Caco-2 (cell line): Measurements from ENCODE around the gene GOLGA7B. TPM values are rescaled to one million over a fixed set of nuclear protein-coding genes. Genes with fewer than 3 reads are reported as not detected.

Experiments used
- BruUV-seq: library from RNA; stranded (reverse); fragments of 400-500 nt; replicated peaks from 2 replicates; lab custom pipeline; 2021; lab: Mats Ljungman, UMichigan
- CTCF ChIA-PET: fragments of 300-600 bp; sonication (Branson Sonifier 250); formaldehyde crosslinking; loops from one replicate; lab custom pipeline; 2022; ENCODE audit warnings: antibody characterized with exemption; lab: Charles Lee
- POLR2A ChIA-PET: fragments of 300-600 bp; sonication (Branson Sonifier 250); formaldehyde crosslinking; loops from one replicate; lab custom pipeline; 2022; ENCODE audit warnings: antibody characterized with exemption; lab: Charles Lee
- DNase-seq, 2 experiments: peaks; one replicate each; pipeline versions ENCODE4 v3.0.0 to v3.0.0-alpha.2; 2020 to 2022
- H3K27me3 ChIP-seq: replicated peaks from 2 replicates; pipeline ENCODE4 v1.6.0; 2011; ENCODE audit warnings: low read length; ENCODE audit not compliant: control insufficient read depth, insufficient read depth
- H3K36me3 ChIP-seq: 2 replicates; pipeline ENCODE4 v1.5.1; 2011; ENCODE audit warnings: low read length; ENCODE audit not compliant: control insufficient read depth, insufficient read depth
- H3K4me1 ChIP-seq: fragments of 250-450 bp; sonication (Bioruptor Pico); 2 replicates; pipeline ENCODE4 v1.5.1; 2020; ENCODE audit warnings: mild to moderate bottlenecking
- H3K4me3 ChIP-seq: 2 replicates; pipeline ENCODE4 v1.5.1; 2011; ENCODE audit warnings: low read depth, mild to moderate bottlenecking, control low read depth, low read length
- H3K9me3 ChIP-seq: fragments of 250-450 bp; sonication (Bioruptor Pico); 2 replicates; pipeline ENCODE4 v1.5.1; 2020; ENCODE audit warnings: mild to moderate bottlenecking, moderate library complexity
- H3K27ac Mint-ChIP-seq: one replicate; pipeline ENCODE4 v1.8.0; 2022; ENCODE audit warnings: mixed read lengths; ENCODE audit not compliant: unreplicated experiment
- H3K27me3 Mint-ChIP-seq: one replicate; pipeline ENCODE4 v1.8.0; 2022; ENCODE audit warnings: mixed read lengths; ENCODE audit not compliant: insufficient read depth, unreplicated experiment
- H3K36me3 Mint-ChIP-seq: one replicate; pipeline ENCODE4 v1.8.0; 2022; ENCODE audit warnings: mild to moderate bottlenecking, mixed read lengths; ENCODE audit not compliant: insufficient read depth, unreplicated experiment
- H3K4me1 Mint-ChIP-seq: one replicate; pipeline ENCODE4 v1.8.0; 2022; ENCODE audit warnings: low read depth, mixed read lengths; ENCODE audit not compliant: unreplicated experiment
- H3K4me3 Mint-ChIP-seq: one replicate; pipeline ENCODE4 v1.8.0; 2022; ENCODE audit warnings: mild to moderate bottlenecking, moderate library complexity, mixed read lengths; ENCODE audit not compliant: unreplicated experiment
- H3K9me3 Mint-ChIP-seq: one replicate; pipeline ENCODE4 v1.8.0; 2022; ENCODE audit warnings: mixed read lengths; ENCODE audit not compliant: unreplicated experiment
- intact Hi-C: fragments of 100-400 bp; cut with micrococcal nuclease; formaldehyde crosslinking; loops from one replicate; pipeline ENCODE4 v1.10.0; 2022; ENCODE audit not compliant: unreplicated experiment
- total RNA-seq: library from RNA; stranded (reverse); gene quantifications from 2 replicates; pipeline ENCODE4 v1.2.3, GENCODE V29; 2022
- TF ChIP-seq, protein P1 (sequence below), 2 experiments: fragments of 200-600 bp in 1 of 2; IDR thresholded peaks; 1 replicate in 1 of 2; 2 replicates in 1 of 2; pipeline versions ENCODE4 v1.5.1 to v1.8.0; 2011 to 2022; ENCODE audit warnings: antibody characterized with exemption in 1 of 2, control low read depth in 1 of 2, inconsistent platforms in 1 of 2, low read depth in 1 of 2, low read length in 1 of 2, mild to moderate bottlenecking in 1 of 2, moderate library complexity in 1 of 2; ENCODE audit not compliant: insufficient read depth in 1 of 2, severe bottlenecking in 1 of 2, unreplicated experiment in 1 of 2

GOLGA7B gene
- total RNA-seq, 1 experiment from 2014 or later, result 0.36 TPM

DNA sequence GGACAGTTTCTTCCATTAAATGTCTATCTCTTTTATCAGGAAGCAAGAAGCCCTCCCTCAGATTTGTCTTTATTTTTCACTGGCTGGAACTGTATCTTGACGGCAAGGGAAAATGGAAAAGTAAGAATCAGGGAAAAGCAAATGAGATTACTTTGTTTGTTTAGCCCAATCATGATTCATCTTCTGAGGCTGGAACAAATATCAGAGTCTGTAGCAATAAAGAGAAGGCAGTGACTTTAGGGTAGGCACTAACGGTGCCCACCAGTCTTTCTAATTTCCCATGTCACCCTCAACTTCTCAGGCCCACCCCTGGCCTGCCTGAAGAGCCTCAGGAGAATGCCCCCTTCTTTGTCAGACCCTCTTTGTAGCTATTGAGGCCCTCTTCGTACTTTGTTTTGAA is 36.3 kb upstream of the GOLGA7B start:
- Histone ChIP-seq H3K27me3 (no peaks in the 10 kb centered on the region), H3K4me1 (peaks cover 14% of the 10 kb centered on the region), H3K4me3 (no peak overlapping the region), H3K36me3 (no peaks in the 10 kb centered on the region), H3K9me3 (no peaks in the 10 kb centered on the region)
- Mint-ChIP-seq H3K4me3 (no peak overlapping the region), H3K9me3 (no peaks in the 10 kb centered on the region), H3K36me3 (no peaks in the 10 kb centered on the region), H3K27ac (no peak overlapping the region), H3K27me3 (no peaks in the 10 kb centered on the region), H3K4me1 (no peaks in the 10 kb centered on the region)
- ChIA-PET CTCF (no interaction called here), POLR2A (no interaction called here)
- TF ChIP-seq, protein P1, sequence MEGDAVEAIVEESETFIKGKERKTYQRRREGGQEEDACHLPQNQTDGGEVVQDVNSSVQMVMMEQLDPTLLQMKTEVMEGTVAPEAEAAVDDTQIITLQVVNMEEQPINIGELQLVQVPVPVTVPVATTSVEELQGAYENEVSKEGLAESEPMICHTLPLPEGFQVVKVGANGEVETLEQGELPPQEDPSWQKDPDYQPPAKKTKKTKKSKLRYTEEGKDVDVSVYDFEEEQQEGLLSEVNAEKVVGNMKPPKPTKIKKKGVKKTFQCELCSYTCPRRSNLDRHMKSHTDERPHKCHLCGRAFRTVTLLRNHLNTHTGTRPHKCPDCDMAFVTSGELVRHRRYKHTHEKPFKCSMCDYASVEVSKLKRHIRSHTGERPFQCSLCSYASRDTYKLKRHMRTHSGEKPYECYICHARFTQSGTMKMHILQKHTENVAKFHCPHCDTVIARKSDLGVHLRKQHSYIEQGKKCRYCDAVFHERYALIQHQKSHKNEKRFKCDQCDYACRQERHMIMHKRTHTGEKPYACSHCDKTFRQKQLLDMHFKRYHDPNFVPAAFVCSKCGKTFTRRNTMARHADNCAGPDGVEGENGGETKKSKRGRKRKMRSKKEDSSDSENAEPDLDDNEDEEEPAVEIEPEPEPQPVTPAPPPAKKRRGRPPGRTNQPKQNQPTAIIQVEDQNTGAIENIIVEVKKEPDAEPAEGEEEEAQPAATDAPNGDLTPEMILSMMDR (IDR thresholded peaks at IDR 0.05; ENCODE audit: insufficient read depth in 1 of 2, low read depth in 1 of 2, low read length in 1 of 2, severe bottlenecking in 1 of 2, unreplicated experiment in 1 of 2), result no peak
- DNase-seq, result no peak
- intact Hi-C loops, result no loop called here
- no TSS peak for BruUV-seq

DNA sequence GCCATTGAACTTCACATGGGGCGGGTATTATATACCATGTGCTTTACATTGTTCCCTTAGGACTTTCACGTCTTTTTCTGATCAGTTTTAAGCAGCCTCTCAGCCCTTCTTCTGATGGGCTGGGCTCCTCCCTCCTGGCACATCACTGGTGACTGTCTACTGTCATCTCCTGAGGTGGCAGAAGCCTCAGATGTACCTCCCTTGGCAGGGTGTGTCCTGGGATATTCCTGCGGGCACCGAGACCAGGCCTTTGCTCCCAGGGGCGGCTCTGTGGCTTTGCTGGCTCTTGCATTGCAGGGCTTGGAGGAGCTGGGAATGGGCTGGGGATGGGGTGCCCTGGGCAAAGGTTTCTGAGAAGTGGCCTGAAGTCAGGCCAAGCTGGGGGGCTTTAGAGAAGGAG is 34.6 kb upstream of the GOLGA7B start:
- H3K36me3 Mint-ChIP-seq, result no peaks in the 10 kb centered on the region
- Histone ChIP-seq H3K4me1 (peaks cover 14% of the 10 kb centered on the region), H3K36me3 (no peaks in the 10 kb centered on the region), H3K9me3 (no peaks in the 10 kb centered on the region), H3K4me3 (no peak overlapping the region), H3K27me3 (no peaks in the 10 kb centered on the region)
- H3K4me1 Mint-ChIP-seq, result no peaks in the 10 kb centered on the region
- H3K9me3 Mint-ChIP-seq, result no peaks in the 10 kb centered on the region
- no peak for DNase-seq
- POLR2A ChIA-PET, result no interaction called here
- BruUV-seq, result no TSS peak
- H3K4me3 Mint-ChIP-seq, result no peak overlapping the region
- TF ChIP-seq, protein P1 (IDR thresholded peaks at IDR 0.05; ENCODE audit: insufficient read depth in 1 of 2, low read depth in 1 of 2, low read length in 1 of 2, severe bottlenecking in 1 of 2, unreplicated experiment in 1 of 2), result no peak
- no peaks in the 10 kb centered on the region for H3K27me3 Mint-ChIP-seq
- CTCF ChIA-PET, result no interaction called here
- no peak overlapping the region for H3K27ac Mint-ChIP-seq
- intact Hi-C loops, result no loop called here

DNA sequence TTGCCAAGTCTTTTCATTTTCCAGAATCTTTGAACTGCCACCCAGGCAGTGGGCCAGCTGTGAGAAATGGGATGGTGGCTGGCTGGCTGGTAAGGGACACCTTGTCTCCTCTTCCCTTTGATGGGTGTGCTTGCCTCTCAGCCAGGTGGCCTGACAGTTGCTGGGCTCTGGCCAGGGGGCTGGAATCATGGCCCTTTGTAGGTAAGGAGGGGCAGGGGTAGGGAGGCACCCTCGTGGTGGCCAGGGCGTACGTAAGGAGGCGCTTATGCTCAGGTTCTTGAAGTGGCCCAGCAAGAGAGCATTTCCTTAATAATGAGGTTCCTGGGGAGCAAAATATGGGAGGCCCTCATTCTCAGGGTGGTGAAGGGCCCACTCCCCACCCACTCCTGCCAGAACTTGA is 33.0 kb upstream of the GOLGA7B start:
- no peak for DNase-seq
- POLR2A ChIA-PET, result no interaction called here
- Mint-ChIP-seq H3K36me3 (no peaks in the 10 kb centered on the region), H3K27me3 (no peaks in the 10 kb centered on the region), H3K4me1 (no peaks in the 10 kb centered on the region), H3K27ac (no peak overlapping the region), H3K4me3 (no peak overlapping the region), H3K9me3 (no peaks in the 10 kb centered on the region)
- H3K9me3 ChIP-seq, result no peaks in the 10 kb centered on the region
- CTCF ChIA-PET, result no interaction called here
- H3K4me1 ChIP-seq, result peaks cover 4% of the 10 kb centered on the region; the same call in 1 of the 2 replicates
- no peaks in the 10 kb centered on the region for H3K27me3 ChIP-seq
- no peaks in the 10 kb centered on the region for H3K36me3 ChIP-seq
- H3K4me3 ChIP-seq, result no peak overlapping the region
- TF ChIP-seq, protein P1 (IDR thresholded peaks at IDR 0.05; ENCODE audit: insufficient read depth in 1 of 2, low read depth in 1 of 2, low read length in 1 of 2, severe bottlenecking in 1 of 2, unreplicated experiment in 1 of 2), result no peak
- BruUV-seq, result no TSS peak
- intact Hi-C loops, result no loop called here
